ENCODE data around the gene KIAA1328. TPM values are rescaled to one million over a fixed set of nuclear protein-coding genes. Genes with fewer than 3 reads are reported as not detected.

Gene KIAA1328
- total and polyA plus RNA-seq, 3 donors from 2014 or later: 19.9 to 48.7 (median 35.0) TPM

DNA sequence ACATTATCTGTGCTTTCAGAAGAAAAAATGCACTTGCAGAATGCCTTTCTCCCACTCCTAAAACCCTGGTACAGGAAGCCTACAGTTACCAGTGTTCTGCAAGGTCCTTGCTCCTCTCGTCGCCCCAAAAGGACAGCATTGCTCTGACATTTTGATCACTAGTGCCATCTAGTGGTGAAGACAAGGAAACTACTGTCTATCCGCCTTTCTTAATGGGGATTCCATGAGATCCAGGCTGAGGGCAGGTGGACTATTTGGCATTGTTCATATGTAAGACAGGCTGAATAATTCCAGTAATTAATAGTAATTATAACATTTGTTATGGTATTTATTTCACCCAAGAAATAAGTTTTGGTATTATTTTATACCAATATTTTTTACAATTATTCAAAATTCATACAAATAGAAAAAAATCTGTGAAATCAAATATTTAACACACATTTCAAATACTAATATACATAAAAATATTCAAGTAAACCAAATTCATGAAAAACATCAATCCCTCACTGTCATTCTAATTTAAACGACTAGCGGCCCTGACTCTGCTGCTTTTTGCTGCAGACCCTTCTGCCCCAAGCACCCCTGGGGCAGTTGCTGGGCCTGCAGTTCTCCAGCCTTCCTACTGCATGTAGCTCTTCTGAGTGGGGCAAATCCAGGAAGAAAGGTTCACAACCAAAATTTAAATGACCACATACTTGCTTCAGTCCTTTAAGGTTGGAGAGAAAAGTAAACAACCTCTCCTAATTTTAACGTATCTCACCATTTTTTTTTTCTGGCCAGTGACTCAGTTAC, 19.1 kb upstream of the KIAA1328 start:
- TF ChIP-seq POLR2A (IDR thresholded peaks at IDR 0.05): no peak
- TF ChIP-seq, protein P1, sequence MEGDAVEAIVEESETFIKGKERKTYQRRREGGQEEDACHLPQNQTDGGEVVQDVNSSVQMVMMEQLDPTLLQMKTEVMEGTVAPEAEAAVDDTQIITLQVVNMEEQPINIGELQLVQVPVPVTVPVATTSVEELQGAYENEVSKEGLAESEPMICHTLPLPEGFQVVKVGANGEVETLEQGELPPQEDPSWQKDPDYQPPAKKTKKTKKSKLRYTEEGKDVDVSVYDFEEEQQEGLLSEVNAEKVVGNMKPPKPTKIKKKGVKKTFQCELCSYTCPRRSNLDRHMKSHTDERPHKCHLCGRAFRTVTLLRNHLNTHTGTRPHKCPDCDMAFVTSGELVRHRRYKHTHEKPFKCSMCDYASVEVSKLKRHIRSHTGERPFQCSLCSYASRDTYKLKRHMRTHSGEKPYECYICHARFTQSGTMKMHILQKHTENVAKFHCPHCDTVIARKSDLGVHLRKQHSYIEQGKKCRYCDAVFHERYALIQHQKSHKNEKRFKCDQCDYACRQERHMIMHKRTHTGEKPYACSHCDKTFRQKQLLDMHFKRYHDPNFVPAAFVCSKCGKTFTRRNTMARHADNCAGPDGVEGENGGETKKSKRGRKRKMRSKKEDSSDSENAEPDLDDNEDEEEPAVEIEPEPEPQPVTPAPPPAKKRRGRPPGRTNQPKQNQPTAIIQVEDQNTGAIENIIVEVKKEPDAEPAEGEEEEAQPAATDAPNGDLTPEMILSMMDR (IDR thresholded peaks at IDR 0.05): peak; percentile 41 to 85 (median 65)
- Histone ChIP-seq H3K27me3 (no peaks in the 10 kb centered on the region), H3K9me3 (no peaks in the 10 kb centered on the region), H3K27ac (no peak overlapping the region), H3K4me3 (no peak overlapping the region), H3K4me1 (no peaks in the 10 kb centered on the region), H3K36me3 (ENCODE audit: low read depth, missing control alignments) (no peaks in the 10 kb centered on the region)
- intact Hi-C loops (cut with DNase I; ENCODE audit: low total_unique reads): no loop called here
- peak; percentile 51 for DNase-seq
- WGBS, 2 donors: 48 to 53% methylated on average over 6 of the region's 6 CpGs

DNA sequence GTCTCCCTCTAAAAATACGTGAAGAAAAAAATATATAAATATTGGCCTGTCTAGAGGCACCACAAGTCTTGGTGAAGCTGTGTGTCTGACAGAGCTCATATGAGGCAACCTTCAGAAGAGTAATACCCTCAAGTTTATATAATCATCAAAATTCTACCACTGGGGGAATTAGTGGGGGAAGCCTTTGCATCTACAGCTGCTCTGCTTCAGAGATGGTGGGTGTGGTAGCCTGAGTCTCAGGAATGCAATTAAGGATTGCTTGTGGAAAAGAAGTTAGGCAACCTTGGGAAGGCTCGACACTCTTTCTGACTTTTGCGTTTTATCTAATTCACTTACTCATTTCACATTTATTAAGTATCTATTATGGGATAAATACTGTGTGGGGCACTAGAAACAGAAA, 17.5 kb upstream of the KIAA1328 start:
- no peaks in the 10 kb centered on the region for H3K4me1 ChIP-seq
- DNase-seq: no peak
- intact Hi-C loops (cut with DNase I; ENCODE audit: low total_unique reads): no loop called here
- H3K36me3 ChIP-seq (ENCODE audit: low read depth, missing control alignments): no peaks in the 10 kb centered on the region
- no peaks in the 10 kb centered on the region for H3K9me3 ChIP-seq
- no peak overlapping the region for H3K27ac ChIP-seq
- no peak overlapping the region for H3K4me3 ChIP-seq
- TF ChIP-seq, protein P1 (IDR thresholded peaks at IDR 0.05): no peak
- TF ChIP-seq POLR2A (IDR thresholded peaks at IDR 0.05): no peak
- 71 to 78% methylated on average over 3 of the region's 3 CpGs for WGBS, 2 donors
- no peaks in the 10 kb centered on the region for H3K27me3 ChIP-seq

DNA sequence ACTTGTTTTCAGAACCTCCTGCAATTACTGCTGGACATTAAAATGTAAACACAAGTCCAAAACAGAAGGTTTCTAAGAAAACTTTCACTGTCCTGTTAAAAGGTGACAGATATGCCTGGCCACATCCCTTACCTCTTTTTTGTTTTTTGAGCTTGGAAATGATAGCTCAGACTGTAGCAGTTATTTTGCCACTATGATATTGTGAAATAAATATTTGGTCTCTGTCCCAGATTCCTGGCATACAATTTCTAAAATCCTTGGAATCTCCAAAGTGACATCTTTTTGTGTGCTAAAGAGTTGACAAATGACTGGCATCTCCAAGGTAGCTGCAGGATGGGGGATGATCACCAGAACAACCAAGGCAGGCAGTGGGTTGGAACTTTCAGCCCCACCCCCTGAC, 17.0 kb upstream of the KIAA1328 start:
- no peaks in the 10 kb centered on the region for H3K27me3 ChIP-seq
- H3K27ac ChIP-seq: no peak overlapping the region
- TF ChIP-seq, protein P1 (IDR thresholded peaks at IDR 0.05): no peak
- TF ChIP-seq POLR2A (IDR thresholded peaks at IDR 0.05): no peak
- H3K4me1 ChIP-seq: no peaks in the 10 kb centered on the region
- no peak overlapping the region for H3K4me3 ChIP-seq
- no peaks in the 10 kb centered on the region for H3K36me3 ChIP-seq (ENCODE audit: low read depth, missing control alignments)
- no peaks in the 10 kb centered on the region for H3K9me3 ChIP-seq
- intact Hi-C loops (cut with DNase I; ENCODE audit: low total_unique reads): no loop called here
- no peak for DNase-seq

DNA sequence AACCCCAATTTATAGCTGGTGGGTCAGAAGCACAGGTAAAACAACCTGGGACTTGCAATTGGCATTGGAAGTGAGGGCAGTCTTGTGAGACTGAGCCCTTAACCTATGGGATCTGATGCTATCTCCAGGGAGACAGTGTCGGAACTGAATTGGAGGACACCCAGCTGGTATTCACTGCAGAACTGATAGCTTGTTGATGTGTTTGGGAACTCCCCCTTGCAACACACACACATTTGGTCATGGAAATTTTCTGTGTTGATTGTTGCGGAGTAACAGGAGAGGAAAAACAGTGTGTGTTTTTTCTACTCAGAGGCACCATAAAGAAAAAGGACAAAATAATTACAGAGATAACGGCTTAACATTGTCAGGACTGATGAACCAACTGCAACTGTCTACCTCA, 16.2 kb upstream of the KIAA1328 start:
- DNase-seq: no peak
- Histone ChIP-seq H3K36me3 (ENCODE audit: low read depth, missing control alignments) (no peaks in the 10 kb centered on the region), H3K9me3 (no peaks in the 10 kb centered on the region), H3K4me3 (no peak overlapping the region), H3K27ac (no peak overlapping the region), H3K27me3 (no peaks in the 10 kb centered on the region), H3K4me1 (no peaks in the 10 kb centered on the region)
- intact Hi-C loops (cut with DNase I; ENCODE audit: low total_unique reads): no loop called here
- WGBS, 2 donors: 80 to 83% methylated on average over 3 of the region's 3 CpGs
- TF ChIP-seq POLR2A (IDR thresholded peaks at IDR 0.05): no peak
- TF ChIP-seq, protein P1 (IDR thresholded peaks at IDR 0.05): no peak
